DMS53 treated with DMSO at 0.1 percent for 48 hours (cell line): ENCODE measurements around the gene DRC7.

Experiments
- DNase-seq: peaks from one replicate; lab custom pipeline; 2025; ENCODE audit not compliant: unreplicated experiment; lab: John Stamatoyannopoulos, UW

Gene DRC7

DNA sequence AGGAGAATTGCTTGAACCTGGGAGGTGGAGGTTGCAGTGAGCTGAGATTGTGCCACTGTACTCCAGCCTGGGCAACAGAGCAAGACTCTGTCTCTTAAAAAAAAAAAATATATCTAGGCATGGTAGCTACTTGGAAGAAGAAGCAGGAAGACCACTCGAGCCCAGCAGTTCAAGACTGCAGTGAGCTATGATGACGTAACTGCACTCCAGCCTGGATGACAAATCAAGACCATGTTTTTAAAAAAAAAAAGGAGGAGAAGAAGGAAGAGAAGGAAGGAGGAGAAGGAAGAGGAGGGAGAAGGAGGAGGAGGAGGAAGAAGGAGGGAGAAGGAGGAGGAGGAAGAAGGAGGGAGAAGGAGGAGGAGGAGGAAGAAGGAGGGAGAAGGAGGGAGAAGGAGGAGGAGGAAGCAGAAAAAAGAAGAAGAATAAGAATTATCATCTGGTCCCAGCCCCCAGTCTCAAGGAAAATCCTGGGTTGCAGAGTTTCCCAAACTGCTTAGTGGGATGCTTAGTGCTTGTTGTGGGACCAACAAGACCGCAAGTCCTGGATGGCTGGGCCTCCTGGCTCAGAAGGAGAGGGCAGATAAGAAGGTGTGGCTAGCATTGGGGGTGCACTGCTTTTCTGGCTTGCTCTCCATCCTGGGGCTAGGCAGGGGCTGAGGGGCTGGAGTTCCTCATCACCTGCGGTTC is 3.7 kb upstream of the DRC7 start:
- DNase-seq: no peak

- DNase-seq: no peak
Observed at GRCh38 chr16:57692636-57693035, 2.0 kb upstream of the DRC7 start.

- no peak for DNase-seq
Observed at GRCh38 chr16:57693550-57693949, 1.1 kb upstream of the DRC7 start.

GRCh38 chr16:57694231-57694724 is 328 bp upstream of the DRC7 start:
- DNase-seq: no peak

GRCh38 chr16:57695680-57696069 is 1.1 kb downstream of the DRC7 start:
- DNase-seq: no peak

- DNase-seq: no peak
Observed at GRCh38 chr16:57696240-57696639, 1.6 kb downstream of the DRC7 start.

GRCh38 chr16:57697896-57698537 is 3.4 kb downstream of the DRC7 start:
- no peak for DNase-seq

GRCh38 chr16:57698812-57699405 is 4.3 kb downstream of the DRC7 start:
- no peak for DNase-seq

- no peak for DNase-seq
Observed at GRCh38 chr16:57699481-57699880, 4.9 kb downstream of the DRC7 start.

DNA sequence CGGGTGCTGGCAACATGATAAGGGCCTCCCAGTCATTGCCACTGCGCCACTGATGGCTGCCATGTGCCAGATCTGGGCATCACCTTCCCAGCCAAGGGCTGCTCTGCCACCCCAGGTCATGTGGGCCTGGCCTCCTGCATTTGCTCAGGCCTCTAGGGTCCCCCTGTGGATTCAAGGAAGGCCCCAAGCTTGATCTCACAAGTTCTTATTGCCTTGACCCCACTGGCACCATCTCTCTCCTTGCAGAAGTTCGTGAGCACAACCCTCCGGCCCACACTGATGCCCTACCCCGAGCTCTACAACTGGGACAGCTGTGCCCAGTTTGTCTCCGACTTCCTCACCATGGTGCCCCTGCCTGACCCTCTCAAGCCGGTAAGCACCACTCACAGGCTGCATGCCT is 5.3 kb downstream of the DRC7 start:
- DNase-seq: no peak

GRCh38 chr16:57700781-57701551 is 6.4 kb downstream of the DRC7 start:
- DNase-seq: no peak

DNA sequence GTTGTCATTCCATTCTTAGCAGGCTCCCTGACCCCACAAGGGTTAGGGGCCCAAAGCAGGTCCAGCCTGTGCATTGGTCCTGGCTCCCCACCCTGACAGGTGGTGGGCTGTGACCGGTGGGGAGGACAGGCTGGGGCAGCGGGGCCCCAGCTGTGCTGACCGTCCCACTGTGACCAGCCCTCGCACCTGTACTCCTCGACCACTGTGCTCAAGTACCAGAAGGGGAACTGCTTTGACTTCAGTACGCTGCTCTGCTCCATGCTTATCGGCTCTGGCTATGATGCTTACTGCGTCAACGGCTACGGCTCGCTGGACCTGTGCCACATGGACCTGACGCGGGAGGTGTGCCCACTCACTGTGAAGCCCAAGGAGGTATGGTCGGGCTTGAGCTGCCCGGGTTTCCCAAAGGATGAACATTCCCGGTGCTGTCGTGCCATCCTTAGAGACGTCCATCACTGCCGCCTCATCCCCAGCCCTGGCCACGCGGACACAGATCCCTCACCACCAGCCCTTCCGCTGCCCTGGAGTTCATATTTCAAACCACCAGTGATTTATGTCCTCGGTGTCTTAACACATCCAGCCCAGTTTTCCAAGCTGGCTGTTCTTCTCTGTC is 7.3 kb downstream of the DRC7 start:
- no peak for DNase-seq

DNA sequence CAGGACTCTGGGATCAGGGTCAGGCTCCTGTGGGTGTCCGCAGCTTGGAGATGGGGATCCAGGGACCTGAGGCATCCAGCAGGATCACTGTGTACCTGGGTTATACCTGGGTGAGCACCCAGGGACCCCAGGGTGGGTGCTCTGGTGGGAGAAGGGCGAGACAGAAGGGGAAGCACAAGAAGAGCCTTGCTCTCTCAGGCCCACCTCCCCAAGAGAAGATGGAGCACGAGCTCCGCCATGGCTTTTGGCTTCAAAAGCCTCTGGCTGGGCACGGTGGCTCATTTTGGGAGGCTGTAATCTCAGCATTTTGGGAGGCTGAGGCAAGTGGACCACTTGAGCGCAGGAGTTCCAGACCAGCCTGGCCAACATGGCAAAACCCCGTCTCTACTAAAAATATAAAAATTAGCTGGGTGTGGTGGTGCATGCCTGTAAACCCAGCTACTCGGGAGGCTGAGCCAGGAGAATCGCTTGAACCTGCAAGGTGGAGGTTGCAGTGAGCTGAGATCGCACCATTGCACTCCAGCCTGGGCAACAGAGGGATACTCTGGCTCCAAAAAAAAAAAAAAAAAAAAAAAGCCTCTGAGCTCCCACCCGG is 8.9 kb downstream of the DRC7 start:
- DNase-seq: no peak

DNA sequence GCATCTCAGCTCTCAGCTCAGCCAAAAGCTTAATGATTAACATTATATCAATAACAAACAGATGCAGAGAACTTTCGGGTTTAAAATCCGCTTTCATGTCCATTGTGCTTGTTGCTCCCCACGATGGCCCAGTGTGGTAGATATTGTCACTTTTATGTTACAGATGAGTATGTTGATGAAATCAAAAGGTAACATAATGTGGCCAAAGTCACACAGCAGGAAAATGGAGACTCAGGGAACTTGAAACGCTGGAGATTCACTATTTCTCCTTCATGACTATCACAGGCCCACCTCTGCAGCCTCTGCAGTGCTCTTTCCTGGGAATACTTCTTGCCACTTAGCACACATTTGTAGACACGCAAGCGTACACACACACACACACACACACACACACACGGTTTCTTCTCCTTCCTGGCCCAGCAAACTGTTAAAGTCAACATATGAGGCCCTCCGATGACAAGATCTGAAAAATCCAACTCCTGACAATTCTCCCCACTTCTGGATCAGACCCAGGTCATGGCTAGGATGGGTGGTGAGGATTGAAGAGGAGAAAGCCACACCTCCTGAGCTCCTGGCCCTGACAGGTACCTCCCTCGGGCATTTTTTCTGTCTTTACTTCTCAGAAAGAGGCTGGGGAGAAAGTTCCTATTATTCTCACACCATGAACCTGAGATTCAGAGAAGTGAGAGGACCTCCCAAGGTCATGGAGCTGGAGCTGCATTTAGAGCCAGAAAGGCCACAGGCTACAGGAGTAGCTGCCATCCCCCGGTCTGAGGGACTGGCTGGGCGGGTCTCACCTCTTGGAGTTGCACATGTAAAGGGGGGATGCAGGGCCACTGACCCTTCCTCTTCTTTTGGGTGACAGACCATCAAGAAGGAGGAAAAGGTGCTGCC is 9.7 kb downstream of the DRC7 start:
- DNase-seq: peak; percentile 78

- no peak for DNase-seq
Observed at GRCh38 chr16:57704905-57705852, 10.6 kb downstream of the DRC7 start.

DNA sequence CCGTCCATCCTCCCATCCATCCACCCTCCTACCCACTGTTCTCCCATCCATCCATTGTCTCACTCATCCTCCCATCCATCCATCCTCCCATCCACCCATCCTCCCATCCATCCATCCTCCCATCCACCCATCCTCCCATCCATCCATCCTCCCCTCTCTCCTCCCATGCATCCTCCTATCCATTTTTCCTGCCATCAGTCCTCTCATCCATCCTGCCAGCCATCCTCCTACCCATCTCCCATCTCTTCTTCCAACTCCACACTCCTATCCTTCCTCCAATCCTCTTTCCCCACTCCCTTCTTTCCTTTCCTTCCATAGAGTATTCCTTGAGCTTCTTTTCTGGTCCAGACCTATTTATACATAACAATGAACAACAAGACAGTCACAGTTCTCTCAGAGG is 12.1 kb downstream of the DRC7 start:
- DNase-seq: no peak

DNA sequence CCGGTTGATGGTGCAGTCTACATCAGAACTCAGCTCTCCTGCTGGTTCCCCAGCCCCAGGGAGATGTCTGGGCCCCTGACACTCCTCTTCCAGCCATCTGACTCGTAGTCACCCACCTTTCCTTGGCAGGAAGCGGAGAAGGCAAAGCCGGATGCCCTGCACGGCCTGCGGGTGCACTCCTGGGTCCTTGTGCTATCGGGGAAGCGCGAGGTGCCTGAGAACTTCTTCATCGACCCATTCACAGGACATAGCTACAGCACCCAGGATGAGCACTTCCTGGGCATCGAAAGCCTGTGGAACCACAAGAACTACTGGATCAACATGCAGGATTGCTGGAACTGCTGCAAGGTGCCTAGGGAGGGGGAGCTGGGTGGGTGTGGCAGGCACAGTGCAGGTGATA is 12.7 kb downstream of the DRC7 start:
- DNase-seq: no peak

- DNase-seq: no peak
Observed at GRCh38 chr16:57708168-57708567, 13.6 kb downstream of the DRC7 start.

GRCh38 chr16:57709663-57710062 is 15.1 kb downstream of the DRC7 start:
- DNase-seq: no peak
